HCT116 (cell line): ENCODE measurements around the gene ATG14. TPM values are rescaled to one million over a fixed set of nuclear protein-coding genes. Genes with fewer than 3 reads are reported as not detected.

Source experiments
- ATAC-seq: fragments of 200-7000 bp; cut with Tn5 transposase; 2 replicates; pipeline ENCODE4 v1.9.1; 2020; ENCODE audit warnings: mild to moderate bottlenecking, moderate library complexity
- BruUV-seq: library from RNA; stranded (reverse); fragments of 400-500 nt; replicated peaks from 2 replicates; lab custom pipeline; 2021; lab: Mats Ljungman, UMichigan
- CTCF ChIA-PET: fragments of 300-600 bp; sonication (Branson Sonifier 250); formaldehyde crosslinking; loops from one replicate; lab custom pipeline; 2021; ENCODE audit warnings: antibody characterized with exemption; lab: Charles Lee
- POLR2A ChIA-PET: fragments of 300-600, 350-600 bp; sonication (Branson Sonifier 250); formaldehyde crosslinking; loops from one replicate; lab custom pipeline; 2021; ENCODE audit warnings: antibody characterized with exemption; lab: Charles Lee
- RAD21 ChIA-PET, 2 experiments: fragments of 300-600 bp; sonication (Branson Sonifier 250); formaldehyde crosslinking; loops; one replicate each; lab custom pipeline; 2023; ENCODE audit warnings: low total read pairs in 2 of 2; ENCODE audit not compliant: uncharacterized antibody in 2 of 2, unreplicated experiment in 2 of 2, low non-redundant PET in 1 of 2; lab: Charles Lee
- DNase-seq: peaks from one replicate; pipeline ENCODE4 v3.0.0-alpha.2; 2010; ENCODE audit warnings: low read depth, low spot score
- H2AFZ ChIP-seq: fragments of 200-600 bp; shearing (Covaris generic), sonication (generic); 2 replicates; pipeline ENCODE4 v1.6.1; 2017; ENCODE audit warnings: low read depth, mixed run types, mixed read lengths, antibody characterized with exemption, low read length; ENCODE audit not compliant: poor library complexity, severe bottlenecking
- H3K27ac ChIP-seq: 2 replicates; pipeline ENCODE4 v1.5.1; 2012; ENCODE audit warnings: low read depth, low read length
- H3K27me3 ChIP-seq: fragments of 200-600 bp; sonication (generic); 2 replicates; pipeline ENCODE4 v1.6.1; 2016; ENCODE audit warnings: mixed run types, low read length, mixed read lengths; ENCODE audit not compliant: insufficient read depth
- H3K36me3 ChIP-seq, 2 experiments: fragments of 200-500 bp in 1 of 2; fragments of 200-600 bp in 1 of 2; sonication (Bioruptor generic) in 1 of 2; sonication (generic) in 1 of 2; 2 replicates each; pipeline versions ENCODE4 v1.5.1 to v1.6.1; 2014 to 2016; ENCODE audit warnings: low read length in 2 of 2, inconsistent platforms in 1 of 2, mixed read lengths in 1 of 2, mixed run types in 1 of 2; ENCODE audit not compliant: insufficient read depth in 2 of 2, control insufficient read depth in 1 of 2
- H3K4me1 ChIP-seq, 2 experiments: fragments of 200-600 bp in 1 of 2; sonication (generic) in 1 of 2; 2 replicates each; pipeline versions ENCODE4 v1.5.1 to v1.6.1; 2012 to 2017; ENCODE audit warnings: low read length in 2 of 2, inconsistent platforms in 1 of 2, mild to moderate bottlenecking in 1 of 2, mixed read lengths in 1 of 2, mixed run types in 1 of 2, moderate library complexity in 1 of 2; ENCODE audit not compliant: insufficient read depth in 2 of 2, control insufficient read depth in 1 of 2
- H3K4me2 ChIP-seq: fragments of 200-600 bp; sonication (generic); 2 replicates; pipeline ENCODE4 v1.6.1; 2017; ENCODE audit warnings: mixed run types, low read length, mixed read lengths
- H3K4me3 ChIP-seq, 2 experiments: fragments of 200-600 bp in 1 of 2; sonication (generic) in 1 of 2; replicated peaks in 1 of 2; 2 replicates each; pipeline ENCODE4 v1.5.1; 2011 to 2016; ENCODE audit warnings: low read length in 2 of 2, control low read depth in 1 of 2, low read depth in 1 of 2, mild to moderate bottlenecking in 1 of 2, mixed read lengths in 1 of 2, mixed run types in 1 of 2
- H3K79me2 ChIP-seq: fragments of 200-600 bp; sonication (generic); 2 replicates; pipeline ENCODE4 v1.6.1; 2017; ENCODE audit warnings: mild to moderate bottlenecking, mixed run types, low read length, moderate library complexity, mixed read lengths; ENCODE audit not compliant: insufficient read depth
- H3K9ac ChIP-seq: fragments of 200-600 bp; sonication (generic); 2 replicates; pipeline ENCODE4 v1.6.1; 2016; ENCODE audit warnings: low read length, mixed read lengths
- H3K9me2 ChIP-seq: fragments of 200-600 bp; sonication (generic), shearing (Covaris generic); 2 replicates; pipeline ENCODE4 v1.6.1; 2017; ENCODE audit warnings: mixed run types, mild to moderate bottlenecking, moderate library complexity; ENCODE audit not compliant: insufficient read depth
- H3K9me3 ChIP-seq, 2 experiments: fragments of 200-500 bp in 1 of 2; fragments of 200-600 bp in 1 of 2; sonication (Bioruptor generic) in 1 of 2; sonication (generic) in 1 of 2; 2 replicates each; pipeline ENCODE4 v1.6.1; 2014 to 2017; ENCODE audit warnings: low read length in 2 of 2, mixed read lengths in 2 of 2, inconsistent platforms in 1 of 2, low read depth in 1 of 2, mild to moderate bottlenecking in 1 of 2, mixed run types in 1 of 2, moderate library complexity in 1 of 2; ENCODE audit not compliant: control insufficient read depth in 1 of 2, insufficient read depth in 1 of 2
- H4K20me1 ChIP-seq: fragments of 200-600 bp; sonication (generic), shearing (Covaris generic); 2 replicates; pipeline ENCODE4 v1.6.1; 2017; ENCODE audit warnings: mixed run types, mild to moderate bottlenecking, moderate library complexity; ENCODE audit not compliant: insufficient read depth
- CBX3 ChIP-seq: IDR thresholded peaks from 2 replicates; pipeline ENCODE4 v1.6.1; 2012; ENCODE audit warnings: low read depth
- CEBPB ChIP-seq: IDR thresholded peaks from 2 replicates; pipeline ENCODE4 v1.6.1; 2012; ENCODE audit warnings: low read depth
- EGR1 ChIP-seq: IDR thresholded peaks from 2 replicates; pipeline ENCODE4 v1.6.1; 2012; ENCODE audit warnings: low read depth
- EZH2 ChIP-seq: fragments of 200-600 bp; sonication (generic); IDR thresholded peaks from 2 replicates; pipeline ENCODE4 v1.6.1; 2017; ENCODE audit warnings: antibody characterized with exemption, mixed run types
- FOSL1 ChIP-seq: IDR thresholded peaks from 2 replicates; pipeline ENCODE4 v1.6.1; 2012; ENCODE audit warnings: low read depth
- JUND ChIP-seq: IDR thresholded peaks from 2 replicates; pipeline ENCODE4 v1.6.1; 2012
- POLR2A ChIP-seq: IDR thresholded peaks from 2 replicates; pipeline ENCODE4 v1.7.0; 2011; ENCODE audit warnings: borderline replicate concordance; ENCODE audit not compliant: insufficient read depth, insufficient read length; ENCODE audit errors: extremely low read depth
- POLR2AphosphoS5 ChIP-seq: IDR thresholded peaks from 2 replicates; pipeline ENCODE4 v1.6.1; 2011; ENCODE audit warnings: mild to moderate bottlenecking, low read depth, low read length, moderate library complexity
- RAD21 ChIP-seq: IDR thresholded peaks from 2 replicates; pipeline ENCODE4 v1.6.1; 2012; ENCODE audit warnings: low read depth, mild to moderate bottlenecking
- SIN3A ChIP-seq: IDR thresholded peaks from 2 replicates; pipeline ENCODE4 v1.6.1; 2012; ENCODE audit warnings: low read depth
- SP1 ChIP-seq: IDR thresholded peaks from 2 replicates; pipeline ENCODE4 v1.6.1; 2012; ENCODE audit warnings: low read depth
- ZFX ChIP-seq: fragments of 450-650 bp; IDR thresholded peaks from 2 replicates; pipeline ENCODE4 v1.6.1; 2017
- ZNF274 ChIP-seq: fragments of 200-500 bp; sonication (Bioruptor generic); IDR thresholded peaks from 2 replicates; pipeline ENCODE4 v1.6.1; 2014; ENCODE audit warnings: mild to moderate bottlenecking, low read depth, low read length, inconsistent platforms
- intact Hi-C: fragments of 100-400 bp; cut with micrococcal nuclease; formaldehyde crosslinking; loops from 2 replicates; pipeline ENCODE4 v1.10.0; 2022
- total RNA-seq: library from RNA; stranded (reverse); gene quantifications from one replicate; pipeline ENCODE4 v1.2.1, GENCODE V29; 2021; ENCODE audit not compliant: unreplicated experiment
- TF ChIP-seq, protein P1 (sequence below): IDR thresholded peaks from 2 replicates; pipeline ENCODE4 v1.6.1; 2011; ENCODE audit warnings: mild to moderate bottlenecking, low read length, moderate library complexity; ENCODE audit not compliant: insufficient replicate concordance; ENCODE audit errors: extremely low read depth
- TF ChIP-seq, protein P2 (sequence below): IDR thresholded peaks from 2 replicates; pipeline ENCODE4 v1.6.1; 2012
- TF ChIP-seq, protein P3 (sequence below): IDR thresholded peaks from 2 replicates; pipeline ENCODE4 v1.6.1; 2012; ENCODE audit warnings: low read depth
- TF ChIP-seq, protein P4 (sequence below): IDR thresholded peaks from 2 replicates; pipeline ENCODE4 v1.6.1; 2012

Gene ATG14
- total RNA-seq, 1 experiment from 2014 or later = 9.9 TPM

DNA sequence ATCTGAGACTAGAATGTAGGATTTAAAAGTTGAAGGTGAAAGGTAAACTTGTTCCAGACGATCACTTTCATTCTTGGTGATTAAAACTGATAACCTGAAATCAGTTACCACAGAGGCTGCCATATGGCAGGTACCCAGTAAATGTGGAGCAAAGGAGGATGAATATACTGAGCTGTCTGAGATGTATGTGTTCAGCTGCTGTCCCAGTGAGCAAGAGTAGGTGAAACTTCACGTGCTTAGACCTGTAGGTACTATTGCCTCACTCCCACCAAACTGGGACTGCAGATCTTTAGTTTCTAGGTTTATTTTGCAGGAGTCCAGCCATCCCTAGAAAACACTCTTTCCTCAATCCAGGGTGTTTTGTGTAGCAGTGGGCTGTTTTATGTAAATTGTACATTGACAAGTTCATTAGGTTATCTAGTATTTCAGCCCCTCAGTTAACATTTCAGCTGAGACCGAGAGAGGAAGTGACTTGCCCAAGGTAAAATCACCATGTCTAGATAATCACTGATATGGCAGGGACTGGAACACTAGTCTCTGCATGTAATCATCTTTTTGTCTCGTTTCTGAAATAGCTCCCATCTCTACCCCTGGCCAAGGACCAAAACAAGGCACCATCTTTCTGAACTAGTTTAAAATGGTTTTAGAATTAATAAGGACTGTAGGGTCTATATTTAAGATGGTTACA is 62.7 kb downstream of the ATG14 start:
- H3K4me1 ChIP-seq = peaks cover 0 to 4% of the 10 kb centered on the region in 2 experiments; a peak in 2 of 4 replicates
- DNase-seq (no peak), ATAC-seq (no peak)
- no peak overlapping the region for H3K9ac ChIP-seq
- H3K79me2 ChIP-seq = peaks cover 34% of the 10 kb centered on the region; the same call in 1 of the 2 replicates
- H3K27ac ChIP-seq = no peak overlapping the region
- H3K4me2 ChIP-seq = no peak overlapping the region
- H3K36me3 ChIP-seq = peaks cover 14 to 16% of the 10 kb centered on the region in 2 experiments; a peak in 3 of 4 replicates
- H3K9me2 ChIP-seq = no peaks in the 10 kb centered on the region
- H3K4me3 ChIP-seq = no peak overlapping the region
- no peaks in the 10 kb centered on the region for H4K20me1 ChIP-seq
- intact Hi-C loops = no loop called here
- ChIA-PET RAD21 (no interaction called here), CTCF (no interaction called here), POLR2A (interaction anchor here (0.5 kb wide), 1 partner anchor 44 kb away, joined by 3 read pairs; no protein-coding TSS in a partner anchor)
- TF ChIP-seq ZFX = no peak
- TF ChIP-seq, protein P1, sequence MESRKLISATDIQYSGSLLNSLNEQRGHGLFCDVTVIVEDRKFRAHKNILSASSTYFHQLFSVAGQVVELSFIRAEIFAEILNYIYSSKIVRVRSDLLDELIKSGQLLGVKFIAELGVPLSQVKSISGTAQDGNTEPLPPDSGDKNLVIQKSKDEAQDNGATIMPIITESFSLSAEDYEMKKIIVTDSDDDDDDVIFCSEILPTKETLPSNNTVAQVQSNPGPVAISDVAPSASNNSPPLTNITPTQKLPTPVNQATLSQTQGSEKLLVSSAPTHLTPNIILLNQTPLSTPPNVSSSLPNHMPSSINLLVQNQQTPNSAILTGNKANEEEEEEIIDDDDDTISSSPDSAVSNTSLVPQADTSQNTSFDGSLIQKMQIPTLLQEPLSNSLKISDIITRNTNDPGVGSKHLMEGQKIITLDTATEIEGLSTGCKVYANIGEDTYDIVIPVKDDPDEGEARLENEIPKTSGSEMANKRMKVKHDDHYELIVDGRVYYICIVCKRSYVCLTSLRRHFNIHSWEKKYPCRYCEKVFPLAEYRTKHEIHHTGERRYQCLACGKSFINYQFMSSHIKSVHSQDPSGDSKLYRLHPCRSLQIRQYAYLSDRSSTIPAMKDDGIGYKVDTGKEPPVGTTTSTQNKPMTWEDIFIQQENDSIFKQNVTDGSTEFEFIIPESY = no peak
- no peak for TF ChIP-seq JUND
- TF ChIP-seq, protein P2, sequence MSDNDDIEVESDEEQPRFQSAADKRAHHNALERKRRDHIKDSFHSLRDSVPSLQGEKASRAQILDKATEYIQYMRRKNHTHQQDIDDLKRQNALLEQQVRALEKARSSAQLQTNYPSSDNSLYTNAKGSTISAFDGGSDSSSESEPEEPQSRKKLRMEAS = no peak
- no peak for TF ChIP-seq FOSL1
- no peak for TF ChIP-seq SIN3A
- TF ChIP-seq RAD21 = no peak
- TF ChIP-seq CBX3 = no peak
- no peak for TF ChIP-seq EZH2
- TF ChIP-seq SP1 = no peak
- TF ChIP-seq POLR2A = no peak
- TF ChIP-seq, protein P3, sequence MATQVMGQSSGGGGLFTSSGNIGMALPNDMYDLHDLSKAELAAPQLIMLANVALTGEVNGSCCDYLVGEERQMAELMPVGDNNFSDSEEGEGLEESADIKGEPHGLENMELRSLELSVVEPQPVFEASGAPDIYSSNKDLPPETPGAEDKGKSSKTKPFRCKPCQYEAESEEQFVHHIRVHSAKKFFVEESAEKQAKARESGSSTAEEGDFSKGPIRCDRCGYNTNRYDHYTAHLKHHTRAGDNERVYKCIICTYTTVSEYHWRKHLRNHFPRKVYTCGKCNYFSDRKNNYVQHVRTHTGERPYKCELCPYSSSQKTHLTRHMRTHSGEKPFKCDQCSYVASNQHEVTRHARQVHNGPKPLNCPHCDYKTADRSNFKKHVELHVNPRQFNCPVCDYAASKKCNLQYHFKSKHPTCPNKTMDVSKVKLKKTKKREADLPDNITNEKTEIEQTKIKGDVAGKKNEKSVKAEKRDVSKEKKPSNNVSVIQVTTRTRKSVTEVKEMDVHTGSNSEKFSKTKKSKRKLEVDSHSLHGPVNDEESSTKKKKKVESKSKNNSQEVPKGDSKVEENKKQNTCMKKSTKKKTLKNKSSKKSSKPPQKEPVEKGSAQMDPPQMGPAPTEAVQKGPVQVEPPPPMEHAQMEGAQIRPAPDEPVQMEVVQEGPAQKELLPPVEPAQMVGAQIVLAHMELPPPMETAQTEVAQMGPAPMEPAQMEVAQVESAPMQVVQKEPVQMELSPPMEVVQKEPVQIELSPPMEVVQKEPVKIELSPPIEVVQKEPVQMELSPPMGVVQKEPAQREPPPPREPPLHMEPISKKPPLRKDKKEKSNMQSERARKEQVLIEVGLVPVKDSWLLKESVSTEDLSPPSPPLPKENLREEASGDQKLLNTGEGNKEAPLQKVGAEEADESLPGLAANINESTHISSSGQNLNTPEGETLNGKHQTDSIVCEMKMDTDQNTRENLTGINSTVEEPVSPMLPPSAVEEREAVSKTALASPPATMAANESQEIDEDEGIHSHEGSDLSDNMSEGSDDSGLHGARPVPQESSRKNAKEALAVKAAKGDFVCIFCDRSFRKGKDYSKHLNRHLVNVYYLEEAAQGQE = no peak
- TF ChIP-seq EGR1 = no peak
- TF ChIP-seq POLR2AphosphoS5 = no peak
- no peak for TF ChIP-seq ZNF274
- no peak for TF ChIP-seq CEBPB
- TF ChIP-seq, protein P4, sequence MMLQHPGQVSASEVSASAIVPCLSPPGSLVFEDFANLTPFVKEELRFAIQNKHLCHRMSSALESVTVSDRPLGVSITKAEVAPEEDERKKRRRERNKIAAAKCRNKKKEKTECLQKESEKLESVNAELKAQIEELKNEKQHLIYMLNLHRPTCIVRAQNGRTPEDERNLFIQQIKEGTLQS = no peak
- no peaks in the 10 kb centered on the region for H3K9me3 ChIP-seq
- no peaks in the 10 kb centered on the region for H3K27me3 ChIP-seq
- H2AFZ ChIP-seq = no peak overlapping the region
- BruUV-seq = no TSS peak
